CD14-positive monocyte (primary cell): ENCODE data around the gene RRP9. TPM values are rescaled to one million over a fixed set of nuclear protein-coding genes. Genes with fewer than 3 reads are reported as not detected.

ENCODE experiments used
- DNase-seq, 3 donors: peaks; one replicate each; pipeline ENCODE4 v3.0.0-alpha.2; 2011 to 2022
- H2AFZ ChIP-seq: 2 replicates; pipeline ENCODE4 v1.6.0; 2012; ENCODE audit warnings: mild to moderate bottlenecking, low read depth, low read length, inconsistent platforms; ENCODE audit not compliant: insufficient read depth, poor library complexity, severe bottlenecking
- H3K27ac ChIP-seq, 2 donors: 1 replicate in 1 of 2; 2 replicates in 1 of 2; pipeline ENCODE4 v1.5.1; 2012 to 2013; ENCODE audit warnings: low read length in 2 of 2, control low read depth in 1 of 2, inconsistent platforms in 1 of 2, low read depth in 1 of 2, mild to moderate bottlenecking in 1 of 2
- H3K27me3 ChIP-seq, 2 donors: one replicate each; pipeline versions ENCODE4 v1.6.0 to v1.6.1; 2011 to 2013; ENCODE audit warnings: low read length in 2 of 2; ENCODE audit not compliant: control insufficient read depth in 2 of 2, insufficient read depth in 2 of 2
- H3K36me3 ChIP-seq, 2 donors: replicated peaks in 1 of 2; 1 replicate in 1 of 2; 2 replicates in 1 of 2; pipeline versions ENCODE4 v1.5.1 to v1.6.1; 2012 to 2013; ENCODE audit warnings: low read length in 2 of 2, control low read depth in 1 of 2, inconsistent platforms in 1 of 2, mild to moderate bottlenecking in 1 of 2; ENCODE audit not compliant: insufficient read depth in 2 of 2, control insufficient read depth in 1 of 2
- H3K4me1 ChIP-seq, 2 donors: 1 replicate in 1 of 2; 2 replicates in 1 of 2; pipeline versions ENCODE4 v1.5.1 to v1.6.1; 2012 to 2013; ENCODE audit warnings: low read length in 2 of 2, control low read depth in 1 of 2, inconsistent platforms in 1 of 2, mild to moderate bottlenecking in 1 of 2, moderate library complexity in 1 of 2; ENCODE audit not compliant: insufficient read depth in 2 of 2, control insufficient read depth in 1 of 2
- H3K4me2 ChIP-seq: replicated peaks from 2 replicates; pipeline ENCODE3; 2012; ENCODE audit warnings: low read length, moderate library complexity, mild to moderate bottlenecking; ENCODE audit not compliant: poor library complexity, severe bottlenecking; ENCODE audit errors: extremely low read depth
- H3K4me3 ChIP-seq, 3 experiments: fragments of 200-600 bp in 1 of 3; sonication (generic) in 1 of 3; replicated peaks in 1 of 3; 1 replicate in 2 of 3; 2 replicates in 1 of 3; pipeline ENCODE4 v1.5.1; 2011 to 2013; ENCODE audit warnings: low read length in 3 of 3, mild to moderate bottlenecking in 3 of 3, control low read depth in 2 of 3, low read depth in 2 of 3, inconsistent platforms in 1 of 3, moderate library complexity in 1 of 3
- H3K79me2 ChIP-seq: 2 replicates; pipeline ENCODE4 v1.6.0; 2012; ENCODE audit warnings: mild to moderate bottlenecking, control low read depth, inconsistent platforms, low read length, moderate library complexity; ENCODE audit not compliant: insufficient read depth
- H3K9ac ChIP-seq: 2 replicates; pipeline ENCODE4 v1.6.0; 2017; ENCODE audit warnings: low read length, mild to moderate bottlenecking; ENCODE audit not compliant: insufficient read depth, poor library complexity, severe bottlenecking
- H3K9me3 ChIP-seq, 2 donors: replicated peaks in 1 of 2; 1 replicate in 1 of 2; 2 replicates in 1 of 2; pipeline versions ENCODE4 v1.5.1 to v1.6.1; 2012 to 2013; ENCODE audit warnings: low read length in 2 of 2, control low read depth in 1 of 2; ENCODE audit not compliant: control insufficient read depth in 1 of 2, insufficient read depth in 1 of 2
- H4K20me1 ChIP-seq: 2 replicates; pipeline ENCODE4 v1.6.0; 2012; ENCODE audit warnings: mild to moderate bottlenecking, low read length, control low read depth, moderate library complexity; ENCODE audit not compliant: insufficient read depth
- H3K27ac Mint-ChIP-seq, 7 donors: one replicate each; pipeline ENCODE4 v1.8.0; 2020; ENCODE audit warnings: mild to moderate bottlenecking in 7 of 7, mixed read lengths in 7 of 7, moderate library complexity in 6 of 7, inconsistent platforms in 2 of 7
- H3K27me3 Mint-ChIP-seq, 3 donors: one replicate each; pipeline ENCODE4 v1.8.0; 2021 to 2022; ENCODE audit warnings: low read depth in 3 of 3, mild to moderate bottlenecking in 3 of 3, mixed read lengths in 3 of 3, moderate library complexity in 3 of 3, inconsistent platforms in 1 of 3
- H3K36me3 Mint-ChIP-seq, 2 donors: one replicate each; pipeline ENCODE4 v1.8.0; 2020; ENCODE audit warnings: mixed read lengths in 2 of 2, inconsistent platforms in 1 of 2, mild to moderate bottlenecking in 1 of 2
- H3K4me1 Mint-ChIP-seq: one replicate; pipeline ENCODE4 v1.8.0; 2020; ENCODE audit warnings: mild to moderate bottlenecking, mixed read lengths
- H3K4me3 Mint-ChIP-seq, 2 donors: one replicate each; pipeline ENCODE4 v1.8.0; 2020; ENCODE audit warnings: mild to moderate bottlenecking in 2 of 2, mixed read lengths in 2 of 2, moderate library complexity in 1 of 2
- H3K9me3 Mint-ChIP-seq, 7 donors: one replicate each; pipeline ENCODE4 v1.8.0; 2020 to 2022; ENCODE audit warnings: mixed read lengths in 7 of 7, mild to moderate bottlenecking in 6 of 7, moderate library complexity in 6 of 7, inconsistent platforms in 2 of 7
- CTCF ChIP-seq: fragments of 200-600 bp; IDR thresholded peaks from one replicate; pipeline ENCODE4 v1.8.0; 2022; ENCODE audit warnings: antibody characterized with exemption, mild to moderate bottlenecking
- WGBS: methylation state at CpG from one replicate; pipeline ENCODE4 v1.1.5; 2013; ENCODE audit warnings: missing lambda C conversion rate; ENCODE audit not compliant: insufficient coverage; 5-methylcytosine and 5-hydroxymethylcytosine counted together
- intact Hi-C, 2 donors: fragments of 100-400 bp; cut with micrococcal nuclease; formaldehyde crosslinking; loops; one replicate each; pipeline versions ENCODE4 v1.15.0 to v1.15.1; 2023
- polyA plus RNA-seq, 3 donors: library from polyadenylated mRNA; depleted of rRNA in 1 of 3; unstranded in 2 of 3; stranded (reverse) in 1 of 3; fragments of 300-500 nt in 2 of 3; fragments of >200 nt in 1 of 3; fragmentation: Illumina TruSeq in 2 of 3; gene quantifications; 1 replicate in 2 of 3; 2 replicates in 1 of 3; pipeline ENCODE4 v1.2.3, GENCODE V29; 2012 to 2021

Gene RRP9
- polyA plus RNA-seq, 3 donors = 6.7 to 10.4 (median 9.9) TPM

- TF ChIP-seq CTCF = no peak
- no peak for DNase-seq
- H2AFZ ChIP-seq = no peak overlapping the region
- Mint-ChIP-seq H3K27ac (no peak overlapping the region), H3K9me3 (peaks cover 0 to 17% (median 0%) of the 10 kb centered on the region in 7 donors), H3K27me3 (peaks cover 42 to 79% (median 48%) of the 10 kb centered on the region in 3 donors), H3K36me3 (peaks cover under 1 to 8% of the 10 kb centered on the region in 2 donors), H3K4me1 (peaks cover 12% of the 10 kb centered on the region), H3K4me3 (no peak overlapping the region)
- H3K4me1 ChIP-seq = peaks cover 9 to 14% of the 10 kb centered on the region in 2 donors
- H3K27ac ChIP-seq = no peak overlapping the region
- H3K79me2 ChIP-seq = no peaks in the 10 kb centered on the region
- no peaks in the 10 kb centered on the region for H3K9me3 ChIP-seq
- H3K27me3 ChIP-seq = peaks cover 10 to 58% of the 10 kb centered on the region in 2 donors
- H3K4me3 ChIP-seq = no peak overlapping the region
- intact Hi-C loops = no loop called here
- no peaks in the 10 kb centered on the region for H3K36me3 ChIP-seq
- H3K4me2 ChIP-seq = no peak overlapping the region
- WGBS = 91% methylated on average over 7 of the region's 12 CpGs
- peaks cover 4% of the 10 kb centered on the region for H4K20me1 ChIP-seq
- no peak overlapping the region for H3K9ac ChIP-seq
Observed at GRCh38 chr3:51963951-51964451, 22.3 kb upstream of the RRP9 start.

DNA sequence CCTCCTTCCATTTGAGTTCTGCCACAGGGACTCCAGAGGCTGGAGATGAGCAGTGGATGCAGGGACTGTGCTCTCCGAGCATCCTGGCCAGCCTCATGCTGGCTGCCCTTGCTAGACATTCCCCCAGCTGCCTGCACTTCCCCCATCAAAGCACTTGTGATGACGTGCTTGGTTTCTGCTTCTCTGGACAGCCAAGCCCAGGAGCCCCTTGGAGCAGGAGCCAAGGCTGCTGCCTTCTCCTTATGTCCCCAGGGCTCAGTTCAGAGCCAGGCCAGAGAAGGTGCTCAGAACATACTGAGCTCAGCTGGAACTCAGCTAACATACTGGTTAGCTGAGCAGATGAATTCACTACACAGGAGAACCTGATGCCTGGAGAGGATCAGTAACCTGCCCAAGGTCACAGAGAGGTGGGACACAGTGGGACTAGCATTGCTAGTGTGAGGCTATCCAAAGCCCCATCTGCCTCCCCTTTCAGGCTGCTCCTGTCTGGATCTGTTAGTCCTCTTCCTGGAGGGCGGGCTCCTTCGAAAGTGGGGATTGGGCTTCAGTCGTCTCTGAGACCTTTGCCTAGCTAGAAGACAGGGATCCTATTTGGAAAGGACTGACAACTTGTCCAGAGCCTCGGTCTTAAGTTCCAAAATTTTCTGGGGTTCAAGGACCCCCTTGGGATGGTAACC is 21.3 kb upstream of the RRP9 start:
- Mint-ChIP-seq H3K27ac (peak overlapping the region in 2 of 7 donors; percentile 19 to 25), H3K36me3 (peaks cover 0 to 6% of the 10 kb centered on the region in 2 donors), H3K27me3 (peaks cover 35 to 70% (median 38%) of the 10 kb centered on the region in 3 donors), H3K9me3 (peaks cover 0 to 13% (median 0%) of the 10 kb centered on the region in 7 donors), H3K4me3 (no peak overlapping the region), H3K4me1 (peaks cover 6% of the 10 kb centered on the region)
- Histone ChIP-seq H3K79me2 (no peaks in the 10 kb centered on the region), H3K4me2 (no peak overlapping the region), H3K9me3 (no peaks in the 10 kb centered on the region), H3K36me3 (no peaks in the 10 kb centered on the region), H3K4me3 (no peak overlapping the region), H3K27ac (no peak overlapping the region), H3K27me3 (peaks cover 9 to 48% of the 10 kb centered on the region in 2 donors), H4K20me1 (no peaks in the 10 kb centered on the region), H3K9ac (no peak overlapping the region), H2AFZ (no peak overlapping the region), H3K4me1 (peaks cover 7 to 11% of the 10 kb centered on the region in 2 donors)
- no peak for DNase-seq
- 88% methylated on average over 5 of the region's 6 CpGs for WGBS
- intact Hi-C loops = no loop called here
- no peak for TF ChIP-seq CTCF
